Measurements from ENCODE around the gene PHACTR1.

Gene PHACTR1

DNA sequence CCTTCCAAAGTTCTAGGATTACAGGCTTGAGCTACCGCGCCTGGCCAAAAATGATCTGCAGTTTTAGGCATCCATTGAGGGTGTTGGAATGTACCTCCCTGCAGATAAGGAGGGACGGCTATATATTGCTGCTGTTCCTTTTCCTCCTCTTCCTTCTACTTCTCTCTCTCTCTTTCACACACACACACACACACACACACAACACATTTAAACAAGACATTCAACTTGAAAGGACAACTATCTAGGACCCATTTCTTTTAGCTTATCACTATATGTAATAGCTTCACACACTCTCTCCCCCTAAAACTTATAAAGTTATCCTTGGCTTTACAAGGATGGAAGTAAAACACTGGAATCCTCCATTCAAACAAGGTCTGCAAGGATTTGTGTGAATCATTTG lies 260.6 kb downstream of the PHACTR1 start:
- TF ChIP-seq TCF4 (CRISPR knock-in tag; IDR thresholded peaks at IDR 0.05; ENCODE audit: borderline replicate concordance) (no peak), PPARA (CRISPR knock-in tag; IDR thresholded peaks at IDR 0.05; ENCODE audit: borderline replicate concordance) (no peak), CSDC2 (CRISPR knock-in tag; IDR thresholded peaks at IDR 0.05) (no peak), ISL1 (CRISPR knock-in tag; IDR thresholded peaks at IDR 0.05) (no peak), SNAI2 (CRISPR knock-in tag; IDR thresholded peaks at IDR 0.05) (no peak), TOX (CRISPR knock-in tag; IDR thresholded peaks at IDR 0.05; ENCODE audit: borderline replicate concordance) (no peak)
- TF ChIP-seq, protein P1, sequence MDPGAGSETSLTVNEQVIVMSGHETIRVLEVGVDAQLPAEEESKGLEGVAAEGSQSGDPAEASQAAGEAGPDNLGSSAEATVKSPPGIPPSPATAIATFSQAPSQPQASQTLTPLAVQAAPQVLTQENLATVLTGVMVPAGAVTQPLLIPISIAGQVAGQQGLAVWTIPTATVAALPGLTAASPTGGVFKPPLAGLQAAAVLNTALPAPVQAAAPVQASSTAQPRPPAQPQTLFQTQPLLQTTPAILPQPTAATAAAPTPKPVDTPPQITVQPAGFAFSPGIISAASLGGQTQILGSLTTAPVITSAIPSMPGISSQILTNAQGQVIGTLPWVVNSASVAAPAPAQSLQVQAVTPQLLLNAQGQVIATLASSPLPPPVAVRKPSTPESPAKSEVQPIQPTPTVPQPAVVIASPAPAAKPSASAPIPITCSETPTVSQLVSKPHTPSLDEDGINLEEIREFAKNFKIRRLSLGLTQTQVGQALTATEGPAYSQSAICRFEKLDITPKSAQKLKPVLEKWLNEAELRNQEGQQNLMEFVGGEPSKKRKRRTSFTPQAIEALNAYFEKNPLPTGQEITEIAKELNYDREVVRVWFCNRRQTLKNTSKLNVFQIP (CRISPR knock-in tag; IDR thresholded peaks at IDR 0.05; ENCODE audit: borderline replicate concordance, low read depth): no peak
- ATAC-seq: no peak

DNA sequence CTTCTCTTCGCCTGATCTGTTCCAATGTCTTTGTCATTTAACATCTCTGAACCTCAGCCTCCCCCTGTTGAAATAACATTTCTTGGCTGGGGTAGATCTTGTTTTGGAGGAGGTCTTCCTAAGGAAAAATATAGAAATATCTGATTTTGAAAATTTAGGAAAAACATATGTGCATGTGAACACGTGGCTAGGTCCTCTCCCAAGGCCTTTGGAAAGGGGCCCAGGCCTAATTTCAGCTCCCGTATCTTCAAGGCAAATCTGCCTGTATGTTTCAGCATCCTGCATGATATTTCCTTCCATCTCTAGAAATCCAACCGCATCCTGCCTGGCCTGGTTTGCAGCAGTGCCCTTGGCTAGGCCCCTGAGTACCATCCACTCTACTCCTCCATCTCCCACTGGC lies 261.2 kb downstream of the PHACTR1 start:
- no peak for TF ChIP-seq TCF4 (CRISPR knock-in tag; IDR thresholded peaks at IDR 0.05; ENCODE audit: borderline replicate concordance)
- TF ChIP-seq, protein P2, sequence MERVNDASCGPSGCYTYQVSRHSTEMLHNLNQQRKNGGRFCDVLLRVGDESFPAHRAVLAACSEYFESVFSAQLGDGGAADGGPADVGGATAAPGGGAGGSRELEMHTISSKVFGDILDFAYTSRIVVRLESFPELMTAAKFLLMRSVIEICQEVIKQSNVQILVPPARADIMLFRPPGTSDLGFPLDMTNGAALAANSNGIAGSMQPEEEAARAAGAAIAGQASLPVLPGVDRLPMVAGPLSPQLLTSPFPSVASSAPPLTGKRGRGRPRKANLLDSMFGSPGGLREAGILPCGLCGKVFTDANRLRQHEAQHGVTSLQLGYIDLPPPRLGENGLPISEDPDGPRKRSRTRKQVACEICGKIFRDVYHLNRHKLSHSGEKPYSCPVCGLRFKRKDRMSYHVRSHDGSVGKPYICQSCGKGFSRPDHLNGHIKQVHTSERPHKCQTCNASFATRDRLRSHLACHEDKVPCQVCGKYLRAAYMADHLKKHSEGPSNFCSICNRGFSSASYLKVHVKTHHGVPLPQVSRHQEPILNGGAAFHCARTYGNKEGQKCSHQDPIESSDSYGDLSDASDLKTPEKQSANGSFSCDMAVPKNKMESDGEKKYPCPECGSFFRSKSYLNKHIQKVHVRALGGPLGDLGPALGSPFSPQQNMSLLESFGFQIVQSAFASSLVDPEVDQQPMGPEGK (CRISPR knock-in tag; IDR thresholded peaks at IDR 0.05; ENCODE audit: borderline replicate concordance): no peak
- TF ChIP-seq ZNF8 (CRISPR knock-in tag; IDR thresholded peaks at IDR 0.05): no peak
- no peak for TF ChIP-seq ZFP30 (CRISPR knock-in tag; IDR thresholded peaks at IDR 0.05)
- TF ChIP-seq ZFP3 (CRISPR knock-in tag; IDR thresholded peaks at IDR 0.05): no peak
- TF ChIP-seq GLIS3 (CRISPR knock-in tag; IDR thresholded peaks at IDR 0.05): no peak
- no peak for ATAC-seq

DNA sequence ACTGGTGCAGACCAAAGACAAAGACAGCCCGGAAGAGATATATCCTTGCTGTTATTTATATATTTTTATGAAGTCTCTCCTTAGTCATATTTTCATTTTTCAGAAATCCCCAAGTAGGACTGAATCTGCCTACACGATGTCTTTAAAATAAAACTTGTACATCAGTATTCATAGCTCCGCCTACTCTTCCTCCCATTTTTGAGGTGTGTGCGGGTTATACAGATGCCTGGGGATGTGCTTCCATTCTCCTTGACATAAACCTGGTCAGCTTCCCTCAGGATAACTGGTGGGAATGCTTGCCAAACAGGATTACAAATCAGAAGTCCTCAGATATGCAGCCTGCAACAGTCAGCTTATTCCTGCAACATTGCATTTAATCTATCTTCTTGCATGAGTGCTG lies 264.2 kb downstream of the PHACTR1 start:
- no peak for ATAC-seq
- TF ChIP-seq ZNF70 (CRISPR knock-in tag; IDR thresholded peaks at IDR 0.05): no peak

DNA sequence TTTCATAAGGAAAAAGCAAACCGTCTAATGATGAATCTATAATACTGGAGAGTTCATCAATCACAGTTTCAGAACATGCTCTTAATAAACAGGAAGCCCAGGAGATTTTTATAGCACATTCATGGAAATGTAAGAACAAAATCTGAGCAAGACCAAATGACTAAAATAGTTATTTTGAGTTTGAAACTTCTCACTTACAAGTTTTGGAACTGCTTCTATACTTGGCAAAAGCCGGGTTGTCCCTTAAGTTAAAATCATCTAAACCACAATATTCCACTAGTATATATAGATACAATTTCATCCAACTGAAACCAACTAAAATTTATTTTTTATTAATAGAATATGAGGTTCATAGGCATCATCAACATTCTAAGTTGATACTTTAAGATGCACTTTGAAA lies 268.2 kb downstream of the PHACTR1 start:
- TF ChIP-seq ZFP3 (CRISPR knock-in tag; IDR thresholded peaks at IDR 0.05): no peak
- no peak for TF ChIP-seq OSR1 (CRISPR knock-in tag; IDR thresholded peaks at IDR 0.05)
- TF ChIP-seq CSDC2 (CRISPR knock-in tag; IDR thresholded peaks at IDR 0.05): no peak
- TF ChIP-seq ZC3H10 (CRISPR knock-in tag; IDR thresholded peaks at IDR 0.05): no peak
- ATAC-seq: no peak

DNA sequence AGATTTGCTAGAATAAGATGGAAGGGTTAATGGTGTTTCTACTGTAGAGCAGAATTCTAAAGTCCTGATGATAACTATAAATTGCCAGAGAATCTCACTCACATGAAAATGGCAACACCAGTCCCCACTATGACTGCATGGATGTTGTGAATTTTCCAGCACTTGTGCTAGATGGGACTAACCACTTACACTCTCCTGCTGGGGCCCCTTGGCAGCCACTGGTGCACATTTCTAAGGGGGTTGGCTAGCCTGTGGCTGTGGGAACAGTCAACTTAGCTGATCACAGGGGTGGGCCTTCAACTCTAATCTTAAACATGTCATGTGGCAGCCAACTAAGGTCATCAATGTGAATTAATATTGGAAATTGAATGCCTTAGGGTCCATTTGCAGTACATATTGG lies 271.2 kb downstream of the PHACTR1 start:
- ATAC-seq: no peak

DNA sequence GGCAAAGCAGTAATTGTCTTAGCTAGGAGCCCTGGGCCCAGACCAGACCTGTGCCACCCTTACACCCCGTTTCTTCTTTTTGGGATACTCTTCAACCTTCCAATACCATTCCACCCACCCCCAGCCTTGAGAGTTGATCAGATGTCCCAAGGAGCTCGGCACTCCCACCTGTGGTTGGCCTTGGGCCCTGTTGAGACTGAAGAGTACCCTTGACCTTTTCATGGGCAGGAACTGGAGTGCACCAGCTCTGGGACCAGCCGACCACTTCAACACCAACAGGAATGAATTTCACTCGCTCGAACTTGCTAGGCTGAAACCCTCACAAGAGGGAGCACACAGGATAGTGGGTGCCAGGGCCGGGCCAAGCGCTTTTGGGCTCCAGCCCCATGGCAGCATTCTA lies 273.6 kb downstream of the PHACTR1 start:
- no peak for ATAC-seq
- TF ChIP-seq RARB (CRISPR knock-in tag; IDR thresholded peaks at IDR 0.05) (no peak), ARNTL (CRISPR knock-in tag; IDR thresholded peaks at IDR 0.05; ENCODE audit: borderline replicate concordance, low read depth) (no peak), GLIS3 (CRISPR knock-in tag; IDR thresholded peaks at IDR 0.05) (no peak)
- TF ChIP-seq, protein P3, sequence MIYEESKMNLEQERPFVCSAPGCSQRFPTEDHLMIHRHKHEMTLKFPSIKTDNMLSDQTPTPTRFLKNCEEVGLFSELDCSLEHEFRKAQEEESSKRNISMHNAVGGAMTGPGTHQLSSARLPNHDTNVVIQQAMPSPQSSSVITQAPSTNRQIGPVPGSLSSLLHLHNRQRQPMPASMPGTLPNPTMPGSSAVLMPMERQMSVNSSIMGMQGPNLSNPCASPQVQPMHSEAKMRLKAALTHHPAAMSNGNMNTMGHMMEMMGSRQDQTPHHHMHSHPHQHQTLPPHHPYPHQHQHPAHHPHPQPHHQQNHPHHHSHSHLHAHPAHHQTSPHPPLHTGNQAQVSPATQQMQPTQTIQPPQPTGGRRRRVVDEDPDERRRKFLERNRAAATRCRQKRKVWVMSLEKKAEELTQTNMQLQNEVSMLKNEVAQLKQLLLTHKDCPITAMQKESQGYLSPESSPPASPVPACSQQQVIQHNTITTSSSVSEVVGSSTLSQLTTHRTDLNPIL (CRISPR knock-in tag; IDR thresholded peaks at IDR 0.05; ENCODE audit: low read depth): no peak

More for the DNA sequence above, 271.2 kb downstream of the PHACTR1 start:
- TF ChIP-seq, protein P4, sequence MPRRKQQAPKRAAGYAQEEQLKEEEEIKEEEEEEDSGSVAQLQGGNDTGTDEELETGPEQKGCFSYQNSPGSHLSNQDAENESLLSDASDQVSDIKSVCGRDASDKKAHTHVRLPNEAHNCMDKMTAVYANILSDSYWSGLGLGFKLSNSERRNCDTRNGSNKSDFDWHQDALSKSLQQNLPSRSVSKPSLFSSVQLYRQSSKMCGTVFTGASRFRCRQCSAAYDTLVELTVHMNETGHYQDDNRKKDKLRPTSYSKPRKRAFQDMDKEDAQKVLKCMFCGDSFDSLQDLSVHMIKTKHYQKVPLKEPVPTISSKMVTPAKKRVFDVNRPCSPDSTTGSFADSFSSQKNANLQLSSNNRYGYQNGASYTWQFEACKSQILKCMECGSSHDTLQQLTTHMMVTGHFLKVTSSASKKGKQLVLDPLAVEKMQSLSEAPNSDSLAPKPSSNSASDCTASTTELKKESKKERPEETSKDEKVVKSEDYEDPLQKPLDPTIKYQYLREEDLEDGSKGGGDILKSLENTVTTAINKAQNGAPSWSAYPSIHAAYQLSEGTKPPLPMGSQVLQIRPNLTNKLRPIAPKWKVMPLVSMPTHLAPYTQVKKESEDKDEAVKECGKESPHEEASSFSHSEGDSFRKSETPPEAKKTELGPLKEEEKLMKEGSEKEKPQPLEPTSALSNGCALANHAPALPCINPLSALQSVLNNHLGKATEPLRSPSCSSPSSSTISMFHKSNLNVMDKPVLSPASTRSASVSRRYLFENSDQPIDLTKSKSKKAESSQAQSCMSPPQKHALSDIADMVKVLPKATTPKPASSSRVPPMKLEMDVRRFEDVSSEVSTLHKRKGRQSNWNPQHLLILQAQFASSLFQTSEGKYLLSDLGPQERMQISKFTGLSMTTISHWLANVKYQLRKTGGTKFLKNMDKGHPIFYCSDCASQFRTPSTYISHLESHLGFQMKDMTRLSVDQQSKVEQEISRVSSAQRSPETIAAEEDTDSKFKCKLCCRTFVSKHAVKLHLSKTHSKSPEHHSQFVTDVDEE (CRISPR knock-in tag; IDR thresholded peaks at IDR 0.05): no peak
- no peak for TF ChIP-seq ARNTL (CRISPR knock-in tag; IDR thresholded peaks at IDR 0.05; ENCODE audit: borderline replicate concordance, low read depth)
- no peak for TF ChIP-seq RARB (CRISPR knock-in tag; IDR thresholded peaks at IDR 0.05)
- no peak for TF ChIP-seq ISL1 (CRISPR knock-in tag; IDR thresholded peaks at IDR 0.05)
- no peak for TF ChIP-seq PPARA (CRISPR knock-in tag; IDR thresholded peaks at IDR 0.05; ENCODE audit: borderline replicate concordance)
- TF ChIP-seq OSR1 (CRISPR knock-in tag; IDR thresholded peaks at IDR 0.05): no peak

All from SK-N-SH treated with all-trans-retinoic acid at 6 μM for 48 hours (cell line).